GM12872 (cell line): ENCODE data around the gene ROPN1L.

Source experiments
- TF ChIP-seq, protein P1 (sequence below): IDR thresholded peaks from 3 replicates; pipeline ENCODE4 v1.5.1; 2011; ENCODE audit warnings: low read depth, mild to moderate bottlenecking, low read length, moderate library complexity; ENCODE audit not compliant: insufficient read depth

The ROPN1L gene

DNA sequence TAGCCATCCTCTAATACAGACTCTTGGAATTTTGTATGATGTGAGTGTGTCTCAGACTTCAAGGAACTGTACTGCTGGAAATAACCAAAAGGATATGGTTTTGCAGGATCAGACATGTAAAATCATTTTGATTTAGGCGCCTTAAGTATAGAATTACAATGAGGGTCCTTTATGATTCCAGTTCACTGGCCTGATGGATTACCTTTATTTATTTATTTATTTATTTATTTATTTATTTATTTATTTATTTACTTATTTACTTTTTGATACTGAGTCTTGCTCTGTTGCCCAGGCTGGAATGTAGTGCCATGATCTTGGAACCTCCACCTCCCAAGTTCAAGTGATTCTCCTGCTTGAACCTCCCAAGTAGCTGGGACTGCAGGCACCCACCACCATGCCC is 37.9 kb upstream of the ROPN1L start:
- TF ChIP-seq, protein P1, sequence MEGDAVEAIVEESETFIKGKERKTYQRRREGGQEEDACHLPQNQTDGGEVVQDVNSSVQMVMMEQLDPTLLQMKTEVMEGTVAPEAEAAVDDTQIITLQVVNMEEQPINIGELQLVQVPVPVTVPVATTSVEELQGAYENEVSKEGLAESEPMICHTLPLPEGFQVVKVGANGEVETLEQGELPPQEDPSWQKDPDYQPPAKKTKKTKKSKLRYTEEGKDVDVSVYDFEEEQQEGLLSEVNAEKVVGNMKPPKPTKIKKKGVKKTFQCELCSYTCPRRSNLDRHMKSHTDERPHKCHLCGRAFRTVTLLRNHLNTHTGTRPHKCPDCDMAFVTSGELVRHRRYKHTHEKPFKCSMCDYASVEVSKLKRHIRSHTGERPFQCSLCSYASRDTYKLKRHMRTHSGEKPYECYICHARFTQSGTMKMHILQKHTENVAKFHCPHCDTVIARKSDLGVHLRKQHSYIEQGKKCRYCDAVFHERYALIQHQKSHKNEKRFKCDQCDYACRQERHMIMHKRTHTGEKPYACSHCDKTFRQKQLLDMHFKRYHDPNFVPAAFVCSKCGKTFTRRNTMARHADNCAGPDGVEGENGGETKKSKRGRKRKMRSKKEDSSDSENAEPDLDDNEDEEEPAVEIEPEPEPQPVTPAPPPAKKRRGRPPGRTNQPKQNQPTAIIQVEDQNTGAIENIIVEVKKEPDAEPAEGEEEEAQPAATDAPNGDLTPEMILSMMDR, result no peak

DNA sequence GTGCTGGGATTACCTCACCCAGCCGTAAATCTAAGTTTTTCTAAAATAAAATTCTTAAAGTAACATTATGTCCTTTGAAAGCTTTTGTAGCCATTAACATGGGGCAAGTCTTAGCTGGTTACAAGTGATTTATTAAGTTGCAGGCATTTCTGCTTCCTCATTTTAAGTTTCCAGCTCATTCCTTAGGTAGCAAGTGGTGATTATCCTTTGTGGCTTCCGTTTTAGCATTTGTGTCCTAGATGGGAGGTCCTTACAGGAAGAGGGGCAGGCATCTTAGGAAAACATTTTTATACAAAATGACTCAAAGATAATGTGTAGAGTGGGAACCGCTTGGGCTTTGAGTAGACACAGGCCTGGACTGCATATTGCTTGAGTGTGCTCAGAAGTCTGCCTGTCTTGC is 35.0 kb upstream of the ROPN1L start:
- TF ChIP-seq, protein P1, result no peak

DNA sequence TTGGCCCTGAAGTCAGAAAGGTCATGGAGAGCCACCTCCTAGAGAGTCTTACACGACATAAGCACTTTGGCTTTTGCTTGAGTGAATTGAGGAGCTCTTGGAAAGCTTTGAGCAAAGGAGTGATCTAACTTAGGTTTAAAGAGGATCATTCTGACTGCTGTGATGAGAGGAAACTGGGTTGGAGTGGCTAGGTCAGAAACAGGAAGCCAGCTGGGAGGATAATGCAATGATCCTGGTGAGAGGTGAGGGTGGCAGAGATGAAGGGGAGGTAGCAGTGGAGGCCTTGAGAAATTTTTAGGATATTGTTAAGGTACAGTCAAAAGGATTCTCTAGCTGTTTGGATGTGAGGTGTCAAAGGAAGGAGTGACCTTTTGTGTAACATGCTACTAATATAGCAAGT is 32.2 kb upstream of the ROPN1L start:
- TF ChIP-seq, protein P1, result no peak

DNA sequence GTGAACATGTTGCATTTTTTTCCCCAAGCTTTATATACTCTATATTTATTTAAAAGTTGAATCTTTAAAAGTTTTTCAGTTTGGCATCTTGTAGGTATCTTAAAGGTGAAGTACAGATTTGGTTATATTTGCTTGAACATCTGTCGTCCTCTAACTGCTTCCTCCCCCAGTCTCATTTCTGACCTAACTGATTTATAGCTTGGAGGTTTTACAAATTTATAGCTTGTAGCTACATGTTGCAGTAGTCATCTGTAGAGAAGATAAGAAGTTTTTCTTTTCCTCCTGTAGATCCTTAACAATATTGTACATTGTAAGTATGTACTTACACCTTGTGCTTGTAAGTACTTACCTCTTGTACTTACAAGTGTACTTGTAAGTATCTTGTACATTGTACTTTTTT is 31.0 kb upstream of the ROPN1L start:
- TF ChIP-seq, protein P1, result no peak

DNA sequence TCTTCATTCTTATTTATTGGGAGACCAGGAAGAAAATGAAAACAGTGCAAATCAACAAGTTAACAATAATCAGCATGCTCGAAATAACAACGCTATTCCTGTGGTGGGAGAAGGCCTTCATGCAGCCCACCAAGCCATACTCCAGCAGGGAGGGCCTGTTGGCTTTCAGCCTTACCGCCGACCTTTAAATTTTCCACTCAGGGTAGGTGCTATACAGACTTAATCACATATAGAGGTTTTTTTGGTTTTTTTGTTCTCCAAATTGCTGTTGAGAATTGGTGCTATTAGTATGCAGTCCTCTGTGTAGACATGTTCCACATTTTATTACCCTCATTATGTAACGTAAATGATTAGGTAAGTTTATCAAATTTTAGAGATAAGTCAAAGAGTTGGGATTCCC is 30.3 kb upstream of the ROPN1L start:
- TF ChIP-seq, protein P1, result no peak

DNA sequence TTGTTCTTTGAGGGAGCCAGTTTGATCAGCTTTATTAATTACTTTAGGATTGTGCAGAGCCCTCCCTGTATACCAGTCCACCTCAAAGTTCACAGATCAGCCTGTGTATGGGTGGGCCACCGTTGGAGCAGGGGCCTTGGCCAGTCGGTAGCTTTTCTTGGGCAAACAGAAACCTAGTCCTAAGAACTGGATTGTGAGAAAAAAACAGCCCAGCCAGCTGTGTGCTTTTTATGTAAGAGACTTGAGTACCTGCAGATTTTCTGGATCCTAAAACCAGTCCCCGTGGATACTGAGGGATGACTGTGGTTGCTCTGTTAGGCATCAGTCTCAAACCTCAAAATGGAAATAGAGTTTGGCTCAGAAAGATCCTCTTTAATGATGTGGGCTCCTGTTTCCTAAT is 24.8 kb upstream of the ROPN1L start:
- TF ChIP-seq, protein P1, result no peak

DNA sequence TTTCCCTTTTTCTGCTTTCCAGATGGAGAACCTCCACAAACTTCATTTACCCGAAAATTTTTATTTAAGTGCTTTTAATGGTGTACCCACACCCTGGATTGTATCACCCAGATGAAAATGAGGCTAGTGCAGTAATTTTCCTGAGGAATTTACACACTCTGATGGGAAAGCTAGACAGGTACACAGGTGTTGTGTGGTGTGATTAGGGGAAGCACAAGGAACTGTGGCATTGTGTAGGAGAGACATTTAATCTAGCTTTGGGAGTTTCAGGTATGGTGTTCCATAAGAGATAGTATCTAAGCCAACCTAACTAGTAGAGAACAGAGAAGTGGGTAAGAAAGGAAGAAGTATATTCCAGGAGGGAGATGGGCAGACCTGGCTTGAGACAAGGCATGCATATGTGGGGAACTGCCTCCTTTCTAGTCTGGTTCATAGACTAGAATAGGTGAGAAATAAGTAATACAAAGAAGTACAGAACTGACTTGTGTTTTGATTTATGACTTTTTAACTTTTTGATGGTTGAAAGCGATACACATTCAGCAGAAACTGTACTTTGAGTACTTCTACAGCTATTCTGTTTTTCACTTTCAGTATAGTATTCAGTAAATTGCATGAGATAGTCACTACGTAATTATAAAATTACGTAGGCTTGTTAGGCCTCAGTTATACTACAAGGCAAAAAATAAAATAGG is 22.9 kb upstream of the ROPN1L start:
- TF ChIP-seq, protein P1, result no peak
